ENCODE data around the gene MYOZ3. TPM values are rescaled to one million over a fixed set of nuclear protein-coding genes. Genes with fewer than 3 reads are reported as not detected.

The MYOZ3 gene
- total and polyA plus RNA-seq, 2 of the 8 experiments (the other 6 are each of a cell fraction or from before 2014, with no cell fraction given): 9.6 to 19.1 TPM

DNA sequence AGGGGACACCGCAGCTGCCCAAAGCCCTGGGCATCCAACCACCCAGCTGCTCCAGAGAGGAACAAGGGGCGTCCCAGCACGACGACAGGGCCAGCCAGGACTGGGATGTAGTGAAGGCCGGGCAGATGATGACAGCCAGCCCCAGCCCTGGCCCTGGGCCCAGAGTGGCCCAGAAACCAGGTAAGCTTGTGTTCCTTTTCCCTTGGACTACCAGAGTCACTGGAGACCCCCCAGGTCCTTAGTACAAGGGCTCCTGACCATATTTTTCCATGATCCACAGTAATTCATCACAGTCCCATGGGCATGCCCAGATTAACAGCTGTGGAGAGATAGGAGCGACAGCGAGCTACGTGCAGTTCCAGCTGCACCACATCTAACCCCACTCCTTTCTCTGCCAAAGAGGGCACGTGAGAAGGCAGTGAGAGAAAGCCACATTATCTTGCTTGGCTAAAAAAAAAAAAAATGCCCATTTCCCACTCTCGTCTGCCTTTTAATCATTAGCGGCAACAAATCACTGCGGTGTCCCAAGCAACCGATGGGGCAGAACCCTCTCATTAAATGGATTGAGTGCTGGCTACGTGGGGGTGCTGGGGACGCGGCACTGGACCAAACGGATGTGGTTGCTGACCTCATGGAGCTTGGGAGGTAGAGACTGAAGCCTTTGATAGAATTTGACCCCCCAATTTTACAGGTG lies 42.3 kb upstream of the MYOZ3 start (continued):
- TF ChIP-seq, protein P1, sequence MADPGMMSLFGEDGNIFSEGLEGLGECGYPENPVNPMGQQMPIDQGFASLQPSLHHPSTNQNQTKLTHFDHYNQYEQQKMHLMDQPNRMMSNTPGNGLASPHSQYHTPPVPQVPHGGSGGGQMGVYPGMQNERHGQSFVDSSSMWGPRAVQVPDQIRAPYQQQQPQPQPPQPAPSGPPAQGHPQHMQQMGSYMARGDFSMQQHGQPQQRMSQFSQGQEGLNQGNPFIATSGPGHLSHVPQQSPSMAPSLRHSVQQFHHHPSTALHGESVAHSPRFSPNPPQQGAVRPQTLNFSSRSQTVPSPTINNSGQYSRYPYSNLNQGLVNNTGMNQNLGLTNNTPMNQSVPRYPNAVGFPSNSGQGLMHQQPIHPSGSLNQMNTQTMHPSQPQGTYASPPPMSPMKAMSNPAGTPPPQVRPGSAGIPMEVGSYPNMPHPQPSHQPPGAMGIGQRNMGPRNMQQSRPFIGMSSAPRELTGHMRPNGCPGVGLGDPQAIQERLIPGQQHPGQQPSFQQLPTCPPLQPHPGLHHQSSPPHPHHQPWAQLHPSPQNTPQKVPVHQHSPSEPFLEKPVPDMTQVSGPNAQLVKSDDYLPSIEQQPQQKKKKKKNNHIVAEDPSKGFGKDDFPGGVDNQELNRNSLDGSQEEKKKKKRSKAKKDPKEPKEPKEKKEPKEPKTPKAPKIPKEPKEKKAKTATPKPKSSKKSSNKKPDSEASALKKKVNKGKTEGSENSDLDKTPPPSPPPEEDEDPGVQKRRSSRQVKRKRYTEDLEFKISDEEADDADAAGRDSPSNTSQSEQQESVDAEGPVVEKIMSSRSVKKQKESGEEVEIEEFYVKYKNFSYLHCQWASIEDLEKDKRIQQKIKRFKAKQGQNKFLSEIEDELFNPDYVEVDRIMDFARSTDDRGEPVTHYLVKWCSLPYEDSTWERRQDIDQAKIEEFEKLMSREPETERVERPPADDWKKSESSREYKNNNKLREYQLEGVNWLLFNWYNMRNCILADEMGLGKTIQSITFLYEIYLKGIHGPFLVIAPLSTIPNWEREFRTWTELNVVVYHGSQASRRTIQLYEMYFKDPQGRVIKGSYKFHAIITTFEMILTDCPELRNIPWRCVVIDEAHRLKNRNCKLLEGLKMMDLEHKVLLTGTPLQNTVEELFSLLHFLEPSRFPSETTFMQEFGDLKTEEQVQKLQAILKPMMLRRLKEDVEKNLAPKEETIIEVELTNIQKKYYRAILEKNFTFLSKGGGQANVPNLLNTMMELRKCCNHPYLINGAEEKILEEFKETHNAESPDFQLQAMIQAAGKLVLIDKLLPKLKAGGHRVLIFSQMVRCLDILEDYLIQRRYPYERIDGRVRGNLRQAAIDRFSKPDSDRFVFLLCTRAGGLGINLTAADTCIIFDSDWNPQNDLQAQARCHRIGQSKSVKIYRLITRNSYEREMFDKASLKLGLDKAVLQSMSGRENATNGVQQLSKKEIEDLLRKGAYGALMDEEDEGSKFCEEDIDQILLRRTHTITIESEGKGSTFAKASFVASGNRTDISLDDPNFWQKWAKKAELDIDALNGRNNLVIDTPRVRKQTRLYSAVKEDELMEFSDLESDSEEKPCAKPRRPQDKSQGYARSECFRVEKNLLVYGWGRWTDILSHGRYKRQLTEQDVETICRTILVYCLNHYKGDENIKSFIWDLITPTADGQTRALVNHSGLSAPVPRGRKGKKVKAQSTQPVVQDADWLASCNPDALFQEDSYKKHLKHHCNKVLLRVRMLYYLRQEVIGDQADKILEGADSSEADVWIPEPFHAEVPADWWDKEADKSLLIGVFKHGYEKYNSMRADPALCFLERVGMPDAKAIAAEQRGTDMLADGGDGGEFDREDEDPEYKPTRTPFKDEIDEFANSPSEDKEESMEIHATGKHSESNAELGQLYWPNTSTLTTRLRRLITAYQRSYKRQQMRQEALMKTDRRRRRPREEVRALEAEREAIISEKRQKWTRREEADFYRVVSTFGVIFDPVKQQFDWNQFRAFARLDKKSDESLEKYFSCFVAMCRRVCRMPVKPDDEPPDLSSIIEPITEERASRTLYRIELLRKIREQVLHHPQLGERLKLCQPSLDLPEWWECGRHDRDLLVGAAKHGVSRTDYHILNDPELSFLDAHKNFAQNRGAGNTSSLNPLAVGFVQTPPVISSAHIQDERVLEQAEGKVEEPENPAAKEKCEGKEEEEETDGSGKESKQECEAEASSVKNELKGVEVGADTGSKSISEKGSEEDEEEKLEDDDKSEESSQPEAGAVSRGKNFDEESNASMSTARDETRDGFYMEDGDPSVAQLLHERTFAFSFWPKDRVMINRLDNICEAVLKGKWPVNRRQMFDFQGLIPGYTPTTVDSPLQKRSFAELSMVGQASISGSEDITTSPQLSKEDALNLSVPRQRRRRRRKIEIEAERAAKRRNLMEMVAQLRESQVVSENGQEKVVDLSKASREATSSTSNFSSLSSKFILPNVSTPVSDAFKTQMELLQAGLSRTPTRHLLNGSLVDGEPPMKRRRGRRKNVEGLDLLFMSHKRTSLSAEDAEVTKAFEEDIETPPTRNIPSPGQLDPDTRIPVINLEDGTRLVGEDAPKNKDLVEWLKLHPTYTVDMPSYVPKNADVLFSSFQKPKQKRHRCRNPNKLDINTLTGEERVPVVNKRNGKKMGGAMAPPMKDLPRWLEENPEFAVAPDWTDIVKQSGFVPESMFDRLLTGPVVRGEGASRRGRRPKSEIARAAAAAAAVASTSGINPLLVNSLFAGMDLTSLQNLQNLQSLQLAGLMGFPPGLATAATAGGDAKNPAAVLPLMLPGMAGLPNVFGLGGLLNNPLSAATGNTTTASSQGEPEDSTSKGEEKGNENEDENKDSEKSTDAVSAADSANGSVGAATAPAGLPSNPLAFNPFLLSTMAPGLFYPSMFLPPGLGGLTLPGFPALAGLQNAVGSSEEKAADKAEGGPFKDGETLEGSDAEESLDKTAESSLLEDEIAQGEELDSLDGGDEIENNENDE (IDR thresholded peaks at IDR 0.05; ENCODE audit: insufficient replicate concordance, low read length): no peak
- TF ChIP-seq GABPA (IDR thresholded peaks at IDR 0.05; ENCODE audit: borderline replicate concordance, insufficient read depth, low read length): no peak
- TF ChIP-seq TCF12 (IDR thresholded peaks at IDR 0.05; ENCODE audit: low read depth, low read length): no peak
- TF ChIP-seq, protein P2, sequence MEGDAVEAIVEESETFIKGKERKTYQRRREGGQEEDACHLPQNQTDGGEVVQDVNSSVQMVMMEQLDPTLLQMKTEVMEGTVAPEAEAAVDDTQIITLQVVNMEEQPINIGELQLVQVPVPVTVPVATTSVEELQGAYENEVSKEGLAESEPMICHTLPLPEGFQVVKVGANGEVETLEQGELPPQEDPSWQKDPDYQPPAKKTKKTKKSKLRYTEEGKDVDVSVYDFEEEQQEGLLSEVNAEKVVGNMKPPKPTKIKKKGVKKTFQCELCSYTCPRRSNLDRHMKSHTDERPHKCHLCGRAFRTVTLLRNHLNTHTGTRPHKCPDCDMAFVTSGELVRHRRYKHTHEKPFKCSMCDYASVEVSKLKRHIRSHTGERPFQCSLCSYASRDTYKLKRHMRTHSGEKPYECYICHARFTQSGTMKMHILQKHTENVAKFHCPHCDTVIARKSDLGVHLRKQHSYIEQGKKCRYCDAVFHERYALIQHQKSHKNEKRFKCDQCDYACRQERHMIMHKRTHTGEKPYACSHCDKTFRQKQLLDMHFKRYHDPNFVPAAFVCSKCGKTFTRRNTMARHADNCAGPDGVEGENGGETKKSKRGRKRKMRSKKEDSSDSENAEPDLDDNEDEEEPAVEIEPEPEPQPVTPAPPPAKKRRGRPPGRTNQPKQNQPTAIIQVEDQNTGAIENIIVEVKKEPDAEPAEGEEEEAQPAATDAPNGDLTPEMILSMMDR (IDR thresholded peaks at IDR 0.05; ENCODE audit: control extremely low read depth in 1 of 3, insufficient read depth in 1 of 3, low read depth in 1 of 3, low read length in 3 of 3): no peak
- TF ChIP-seq EGR1 (IDR thresholded peaks at IDR 0.05; ENCODE audit: borderline replicate concordance, low read depth, low read length): no peak
- TF ChIP-seq POU5F1 (IDR thresholded peaks at IDR 0.05; ENCODE audit: low read depth, low read length): no peak
- no peak for TF ChIP-seq KDM5A (IDR thresholded peaks at IDR 0.05; ENCODE audit: low read length)
- TF ChIP-seq TAF7 (optimal IDR thresholded peaks at IDR 0.05; ENCODE audit: borderline replicate concordance, low read depth, low read length): no peak
